HG02610 (cell line): ENCODE measurements around the gene CAT.

ENCODE experiments used
- ATAC-seq: cut with Tn5 transposase; IDR thresholded peaks from one replicate; pipeline ENCODE4 v1.9.1; 2021; ENCODE audit warnings: mild to moderate bottlenecking, moderate library complexity; ENCODE audit not compliant: unreplicated experiment

Gene CAT

GRCh38 chr11:34438529-34439507 lies at the start of gene CAT:
Gene CAT, plus strand, starts transcription at chr11:34438934. Its CDS starts 80 bp downstream, at chr11:34439014.
- ATAC-seq: peak; percentile 99

- no peak for ATAC-seq
These were observed 43.9 kb upstream of the CAT start for GRCh38 chr11:34394771-34395300.

- ATAC-seq: no peak
These were observed 42.7 kb upstream of the CAT start for GRCh38 chr11:34395916-34396550.

GRCh38 chr11:34397120-34397519 lies 41.6 kb upstream of the CAT start:
- no peak for ATAC-seq

GRCh38 chr11:34397811-34398210 lies 40.9 kb upstream of the CAT start:
- no peak for ATAC-seq

GRCh38 chr11:34403431-34403830 lies 35.3 kb upstream of the CAT start:
- no peak for ATAC-seq

- ATAC-seq: no peak
These were observed 34.5 kb upstream of the CAT start for GRCh38 chr11:34404280-34404679.

- no peak for ATAC-seq
These were observed 33.5 kb upstream of the CAT start for GRCh38 chr11:34405079-34405858.

- no peak for ATAC-seq
These were observed 32.3 kb upstream of the CAT start for GRCh38 chr11:34406413-34406812.

GRCh38 chr11:34407121-34407813 lies 31.5 kb upstream of the CAT start:
- ATAC-seq: no peak

GRCh38 chr11:34408580-34409172 lies 30.1 kb upstream of the CAT start:
- ATAC-seq: no peak

- no peak for ATAC-seq
These were observed 27.6 kb upstream of the CAT start for GRCh38 chr11:34411111-34411510.

- ATAC-seq: no peak
These were observed 26.9 kb upstream of the CAT start for GRCh38 chr11:34411791-34412190.

- no peak for ATAC-seq
These were observed 25.5 kb upstream of the CAT start for GRCh38 chr11:34413263-34413662.

GRCh38 chr11:34415538-34415937 lies 23.2 kb upstream of the CAT start:
- ATAC-seq: no peak

GRCh38 chr11:34416088-34416487 lies 22.6 kb upstream of the CAT start:
- no peak for ATAC-seq

GRCh38 chr11:34416766-34417165 lies 22.0 kb upstream of the CAT start:
- ATAC-seq: no peak

GRCh38 chr11:34417202-34417601 lies 21.5 kb upstream of the CAT start:
- ATAC-seq: no peak

- ATAC-seq: no peak
These were observed 19.6 kb upstream of the CAT start for GRCh38 chr11:34419158-34419557.

- no peak for ATAC-seq
These were observed 15.4 kb upstream of the CAT start for GRCh38 chr11:34423300-34423699.
